Hindlimb muscle (tissue), 1 donor: ENCODE measurements around the gene MYO18B. TPM values are rescaled to one million over a fixed set of nuclear protein-coding genes. Genes with fewer than 3 reads are reported as not detected.

Source experiments
- DNase-seq: peaks from one replicate; pipeline ENCODE4 v3.0.0-alpha.2; 2013
- polyA plus RNA-seq: library from polyadenylated mRNA; unstranded; fragments of 120-200 nt; gene quantifications from one replicate; pipeline ENCODE4 v1.2.1, GENCODE V29; 2013; ENCODE audit not compliant: insufficient read length

MYO18B gene
- polyA plus RNA-seq, 1 donor: 118 TPM

DNA sequence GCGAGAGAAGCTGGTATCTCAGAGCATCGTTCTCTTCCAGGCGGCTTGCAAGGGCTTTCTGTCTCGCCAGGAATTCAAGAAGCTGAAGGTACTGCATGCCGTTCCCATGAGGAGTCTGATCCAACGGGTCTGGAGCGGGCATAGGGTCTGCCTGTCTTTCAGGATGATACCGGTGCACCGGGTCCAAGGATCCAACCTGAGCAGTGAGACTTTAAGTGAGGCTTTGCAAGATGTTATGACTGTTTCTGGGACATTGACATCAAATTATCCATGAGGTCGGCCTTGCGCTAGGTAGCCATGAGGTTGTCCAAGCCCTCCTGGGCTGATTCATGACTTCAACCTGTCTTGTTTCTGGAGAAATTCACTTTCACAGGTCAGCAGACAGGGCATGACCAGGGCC lies 132.3 kb downstream of the MYO18B start:
- no peak for DNase-seq

GRCh38 chr22:25875461-25875860 lies 133.5 kb downstream of the MYO18B start:
- DNase-seq: no peak

- no peak for DNase-seq
These were observed 134.9 kb downstream of the MYO18B start for GRCh38 chr22:25876871-25877270.

DNA sequence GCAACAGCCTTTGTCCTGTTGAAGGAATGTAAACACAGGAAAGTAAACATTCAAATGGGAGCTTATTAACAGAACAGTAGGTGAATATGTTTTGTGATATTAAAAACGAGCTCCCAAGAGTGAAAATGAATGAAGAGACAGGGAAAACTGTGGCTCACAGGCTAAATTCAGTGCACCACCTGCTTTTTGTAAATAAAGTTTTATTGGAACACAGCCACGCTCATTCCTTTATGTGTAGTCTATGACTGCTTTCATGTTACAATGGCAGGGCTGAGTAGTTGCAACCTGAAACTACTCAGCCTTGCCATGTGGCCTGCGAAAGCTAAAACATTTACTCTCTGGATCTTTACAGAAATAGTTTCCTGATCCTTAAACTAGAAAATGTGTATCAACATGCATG lies 136.9 kb downstream of the MYO18B start:
- no peak for DNase-seq

GRCh38 chr22:25880524-25880923 lies 138.5 kb downstream of the MYO18B start:
- DNase-seq: no peak

GRCh38 chr22:25881210-25881755 lies 139.3 kb downstream of the MYO18B start:
- DNase-seq: no peak

DNA sequence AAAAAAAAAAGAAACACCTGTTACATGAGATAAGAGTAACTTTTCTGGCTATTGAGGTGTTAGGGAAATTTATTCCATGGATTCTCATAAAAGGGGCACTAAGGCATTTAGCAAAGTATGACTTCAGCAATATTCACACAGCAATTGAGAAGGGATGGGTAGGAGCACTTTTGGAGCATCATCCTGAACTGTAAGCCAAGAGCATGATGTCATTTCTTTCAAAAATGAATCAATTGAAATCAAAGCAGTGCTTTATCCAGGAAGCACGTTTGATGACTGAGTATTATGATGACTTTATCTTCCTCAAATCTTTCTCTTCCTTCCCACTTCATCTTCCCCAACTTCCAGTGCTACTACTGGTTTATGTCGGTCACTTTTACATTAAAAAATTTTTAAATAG lies 140.4 kb downstream of the MYO18B start:
- no peak for DNase-seq

DNA sequence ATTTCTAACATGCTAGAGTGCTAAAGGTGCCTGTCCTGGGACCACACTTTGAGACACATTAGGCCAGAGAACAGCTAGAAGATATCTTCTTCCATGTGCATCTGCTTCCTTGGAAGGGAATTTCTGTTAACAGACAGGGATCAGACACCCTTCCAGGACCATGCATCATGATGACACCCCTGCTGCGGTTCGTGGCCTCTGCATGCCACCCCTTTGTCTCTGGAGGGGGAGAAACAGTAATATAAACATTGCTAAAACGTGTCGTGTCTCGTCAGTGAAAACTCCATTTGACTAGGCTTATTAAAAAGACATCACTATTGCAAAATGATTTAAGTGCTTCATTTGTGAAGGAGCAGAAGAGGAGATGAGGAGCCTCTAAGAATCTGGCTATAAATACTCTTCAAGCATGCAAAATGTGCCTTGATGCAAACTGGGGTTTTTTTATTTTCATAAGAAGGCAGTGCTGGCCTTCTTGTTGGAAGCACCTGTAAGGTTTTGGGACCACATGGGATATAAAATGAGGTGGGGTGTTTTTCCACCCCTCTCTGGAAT lies 141.6 kb downstream of the MYO18B start:
- no peak for DNase-seq

DNA sequence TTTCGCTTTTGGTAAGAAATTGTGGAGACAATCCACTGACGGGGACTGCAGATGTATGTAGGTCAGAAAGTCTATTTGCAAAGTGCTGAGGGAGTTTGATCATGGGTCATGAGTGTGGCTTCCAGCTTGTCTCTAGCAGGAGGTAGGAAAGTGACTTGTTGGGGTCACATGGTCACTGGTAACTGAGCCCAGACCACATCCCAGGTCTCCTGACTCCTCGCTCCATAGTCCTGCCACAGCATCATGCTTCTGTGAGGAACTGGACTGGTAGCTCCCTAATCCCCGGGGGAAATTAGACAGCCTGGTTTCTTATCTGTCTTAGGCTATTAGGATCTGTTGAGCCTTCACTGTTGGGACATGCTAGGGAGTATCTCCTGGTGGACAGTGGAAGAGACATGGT lies 142.1 kb downstream of the MYO18B start:
- DNase-seq: no peak

- no peak for DNase-seq
These were observed 146.5 kb downstream of the MYO18B start for GRCh38 chr22:25888399-25889054.

DNA sequence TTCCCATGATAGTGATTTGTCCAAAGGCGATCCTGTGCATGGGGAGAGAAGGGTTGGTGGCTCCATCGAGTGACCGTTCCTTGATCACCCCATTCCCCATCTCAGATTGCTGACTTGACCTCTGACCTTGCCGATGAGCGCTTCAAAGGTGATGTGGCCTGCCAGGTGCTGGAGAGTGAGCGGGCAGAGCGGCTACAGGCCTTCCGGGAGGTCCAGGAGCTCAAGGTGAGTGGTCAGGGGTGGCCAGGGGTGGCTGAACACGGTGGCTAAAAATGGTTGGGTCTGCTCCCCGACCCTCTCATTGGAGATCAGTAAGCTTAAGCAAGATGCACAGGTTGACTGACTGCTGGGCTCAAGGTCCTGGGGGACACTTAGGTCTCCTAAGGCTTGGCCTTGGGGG lies 148.7 kb downstream of the MYO18B start:
- DNase-seq: no peak

DNA sequence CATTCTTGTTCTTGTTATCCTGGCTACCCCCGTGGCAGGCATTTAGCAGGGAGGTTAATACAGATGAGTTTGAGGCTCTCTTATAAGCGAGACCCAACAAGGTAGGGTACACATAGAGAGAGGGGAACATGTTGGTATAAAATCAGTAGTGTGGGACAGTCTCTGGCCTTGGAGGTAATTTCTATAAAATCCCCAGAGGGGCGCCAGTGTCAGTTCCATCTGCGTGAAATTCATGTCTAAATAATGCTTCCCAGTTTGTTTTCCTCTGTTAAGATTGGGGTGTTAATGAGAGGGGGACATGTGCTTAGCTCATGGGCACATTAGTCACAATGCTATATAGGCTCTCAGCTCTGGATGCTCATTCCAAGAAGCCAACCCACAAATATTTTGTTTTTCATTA lies 150.7 kb downstream of the MYO18B start:
- DNase-seq: no peak

DNA sequence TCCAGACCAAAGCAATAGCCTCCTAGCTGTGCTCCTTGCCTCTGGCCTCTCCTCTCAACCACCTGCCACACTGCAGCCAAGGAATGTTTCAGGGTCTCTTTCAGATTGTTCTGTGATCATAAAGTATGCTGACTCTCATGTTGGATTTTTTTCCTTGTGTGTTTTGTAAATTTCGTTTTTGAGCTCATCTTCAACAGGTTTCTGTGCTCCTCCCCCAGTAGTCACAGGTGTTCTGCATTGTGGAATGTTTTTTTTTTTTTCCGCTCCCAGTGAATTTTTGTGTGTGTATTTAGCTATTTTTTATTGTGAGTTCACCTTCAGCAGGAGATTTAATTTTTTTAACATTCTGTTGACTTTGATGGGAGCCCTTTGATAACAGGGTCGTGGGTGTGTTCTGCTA lies 153.7 kb downstream of the MYO18B start:
- DNase-seq: no peak

GRCh38 chr22:25896098-25896497 lies 154.1 kb downstream of the MYO18B start:
- no peak for DNase-seq

- no peak for DNase-seq
These were observed 154.6 kb downstream of the MYO18B start for GRCh38 chr22:25896592-25896991.

DNA sequence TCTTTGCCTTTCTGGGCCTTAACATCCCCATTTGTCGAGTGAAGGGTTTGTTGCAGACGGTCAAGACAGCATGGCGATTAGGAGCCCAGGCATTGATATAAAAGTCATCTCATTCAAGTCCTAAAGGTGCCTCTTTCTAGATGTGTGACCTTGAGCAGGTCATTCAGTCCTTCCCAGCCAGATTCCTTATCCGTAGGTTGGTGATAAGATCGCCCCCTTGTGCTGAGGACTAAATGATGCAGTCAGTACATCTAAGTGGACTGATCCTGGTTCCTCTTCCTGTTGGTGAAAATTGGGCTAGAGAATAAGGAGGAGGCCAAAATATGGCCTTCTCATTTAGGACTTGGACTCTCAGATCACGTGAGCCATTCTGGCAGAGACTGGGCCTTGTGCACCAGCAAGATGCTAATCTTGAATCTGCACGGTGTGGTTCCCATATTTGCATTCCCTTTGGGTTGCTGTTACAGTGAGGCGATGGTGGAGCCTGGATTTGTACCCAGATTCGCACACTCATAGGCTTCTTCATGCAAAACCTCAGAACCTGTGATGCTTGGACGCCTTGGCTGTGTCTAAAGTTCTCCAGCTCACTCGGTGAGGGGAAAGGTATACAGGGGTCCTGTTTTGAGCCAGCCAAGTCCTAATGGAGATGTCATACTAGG lies 156.8 kb downstream of the MYO18B start:
- no peak for DNase-seq

DNA sequence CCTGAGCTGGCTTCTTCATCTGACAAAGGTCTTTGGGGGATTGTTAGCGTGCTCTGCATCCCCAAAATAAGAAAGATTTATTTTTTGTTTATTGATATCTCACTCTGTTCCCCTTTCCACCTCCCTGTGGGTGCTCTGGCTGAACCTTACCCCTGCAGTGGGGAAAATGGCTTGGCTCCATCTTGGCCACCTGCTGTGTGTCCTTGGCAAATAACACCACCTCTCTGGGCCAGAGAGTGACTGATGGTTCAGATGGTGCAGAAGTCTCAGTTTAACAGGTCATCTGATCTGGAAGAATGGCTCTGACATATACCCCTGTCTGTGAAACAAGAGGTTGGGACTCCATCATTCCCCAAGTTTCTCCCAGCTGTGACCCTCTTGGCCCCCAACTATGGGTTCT lies 157.6 kb downstream of the MYO18B start:
- no peak for DNase-seq

GRCh38 chr22:25900390-25900789 lies 158.4 kb downstream of the MYO18B start:
- DNase-seq: no peak

DNA sequence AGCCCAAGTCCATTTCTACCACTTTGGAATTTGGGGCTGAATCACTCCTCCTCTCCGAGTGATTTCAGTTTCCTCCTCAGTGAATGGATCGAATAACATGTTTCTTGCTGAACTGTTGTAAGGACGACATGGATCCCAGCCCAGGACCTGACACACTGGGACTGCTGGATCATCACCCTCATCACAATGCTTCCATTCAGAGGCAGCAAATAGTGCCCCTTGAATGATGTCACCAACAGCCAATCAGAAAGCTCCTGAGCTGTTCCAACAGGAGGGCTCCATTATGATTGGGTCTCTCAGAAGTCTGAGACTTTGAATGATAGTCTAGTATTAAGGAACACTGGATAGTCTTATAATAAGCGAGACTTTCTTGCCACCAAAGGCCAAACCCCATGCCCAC lies 158.9 kb downstream of the MYO18B start:
- no peak for DNase-seq

- DNase-seq: no peak
These were observed 160.4 kb downstream of the MYO18B start for GRCh38 chr22:25902402-25902801.

DNA sequence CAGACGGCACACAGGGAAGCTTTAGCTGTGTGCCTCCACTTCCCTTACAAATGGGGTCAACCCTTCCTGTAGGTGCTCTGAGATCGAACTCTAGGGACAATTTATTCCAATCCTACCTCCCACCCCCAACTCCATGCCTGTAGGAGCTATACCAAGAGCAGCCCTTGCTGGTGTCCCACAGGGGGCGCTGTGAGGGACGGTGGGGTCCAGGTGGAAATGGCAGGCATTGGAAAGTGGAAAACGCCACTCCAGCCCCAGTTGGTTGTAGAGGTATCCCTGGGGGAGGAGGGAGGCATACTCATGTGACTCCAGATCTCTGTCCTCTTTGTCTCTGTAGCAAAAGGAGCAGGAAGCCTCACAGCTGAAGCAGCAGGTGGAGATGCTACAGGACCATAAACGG lies 161.3 kb downstream of the MYO18B start:
- DNase-seq: no peak

GRCh38 chr22:25908212-25908611 lies 166.2 kb downstream of the MYO18B start:
- no peak for DNase-seq

DNA sequence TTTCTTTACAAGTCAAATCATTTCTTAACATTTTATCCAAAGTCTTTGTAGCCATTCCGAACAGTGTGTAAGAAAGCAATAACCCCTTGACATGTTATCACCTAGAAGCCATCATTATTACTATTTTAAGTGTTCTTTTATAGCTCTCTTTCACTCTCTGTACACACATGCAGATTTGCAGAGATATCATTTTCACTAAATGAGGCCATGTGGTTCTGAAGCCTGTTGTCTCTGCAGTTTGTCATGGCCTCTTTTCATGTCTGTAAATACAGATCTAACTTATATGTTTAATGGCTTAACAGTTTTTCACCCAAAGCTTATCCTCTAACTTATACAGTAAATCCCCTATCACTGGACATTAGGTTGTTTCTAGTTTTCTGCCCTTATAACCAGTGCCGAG lies 166.8 kb downstream of the MYO18B start:
- no peak for DNase-seq
